Activated naive CD4-positive, alpha-beta T cell treated with Interleukin-2 at 50 U/mL for 16 hours (primary cell): Measurements from ENCODE around the gene MCTS1.
"Not testable (repeated sequence)": the region's sequence is repeated elsewhere in the genome, so short reads cannot be mapped to it uniquely, and the experiment has no call there.

Source experiments
- DNase-seq: peaks from one replicate; pipeline ENCODE4 v3.0.0-alpha.2; 2020

Gene MCTS1, protein sequence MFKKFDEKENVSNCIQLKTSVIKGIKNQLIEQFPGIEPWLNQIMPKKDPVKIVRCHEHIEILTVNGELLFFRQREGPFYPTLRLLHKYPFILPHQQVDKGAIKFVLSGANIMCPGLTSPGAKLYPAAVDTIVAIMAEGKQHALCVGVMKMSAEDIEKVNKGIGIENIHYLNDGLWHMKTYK

DNA sequence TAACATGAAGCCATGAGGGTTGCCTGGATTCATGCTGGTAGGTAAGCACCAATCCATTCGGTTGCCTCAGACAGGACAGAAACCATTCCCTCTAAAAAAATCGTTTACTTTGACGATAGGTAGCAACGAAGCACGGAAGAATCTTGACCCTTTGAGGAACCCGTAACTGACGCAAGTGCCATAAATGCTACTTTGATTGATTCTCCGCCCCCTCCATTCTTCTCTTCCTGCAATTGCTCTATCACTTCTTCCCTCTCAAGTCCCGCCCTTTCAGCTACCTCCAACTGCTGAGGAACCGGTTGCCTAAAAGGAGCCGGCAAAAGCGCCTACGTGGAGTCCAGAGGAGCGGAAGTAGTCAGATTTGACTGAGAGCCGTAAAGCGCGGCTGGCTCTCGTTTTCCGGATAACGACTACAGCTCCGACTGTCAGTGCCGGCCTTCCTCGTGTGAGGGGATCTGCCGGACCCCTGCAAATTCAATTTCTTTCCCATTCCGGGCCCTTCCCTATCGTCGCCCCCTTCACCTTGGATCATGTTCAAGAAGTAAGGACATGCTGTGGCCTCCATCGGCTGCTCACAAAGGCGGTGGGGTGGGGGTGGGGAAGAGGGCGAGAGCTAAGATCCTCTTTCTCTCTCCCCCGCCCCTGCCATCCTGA, at the start of gene MCTS1:
Gene MCTS1, plus strand, starts transcription at position 395 of the 654 bp plus-strand sequence. Its CDS starts 136 bp downstream, at position 531.
- peak; percentile 79 for DNase-seq

DNA sequence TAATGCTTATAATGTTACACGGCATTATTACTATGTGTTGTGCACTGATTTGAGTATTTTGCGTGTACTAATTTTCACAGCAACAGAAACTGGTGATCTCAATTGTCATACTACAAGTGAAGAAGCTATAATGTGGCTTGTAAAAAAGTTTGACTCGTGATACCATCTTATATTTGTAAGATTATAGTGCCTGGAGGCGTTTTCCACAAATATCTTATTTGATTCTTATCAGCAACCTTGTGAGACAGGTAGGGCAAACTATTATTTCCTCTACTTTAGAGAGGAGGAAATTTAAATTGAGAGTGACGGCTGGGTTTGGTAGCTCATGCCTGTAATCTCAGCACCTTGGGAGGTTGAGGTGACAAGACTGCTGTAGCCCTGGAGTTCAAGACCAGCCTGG, 47.6 kb upstream of the MCTS1 start:
- DNase-seq: no peak

DNA sequence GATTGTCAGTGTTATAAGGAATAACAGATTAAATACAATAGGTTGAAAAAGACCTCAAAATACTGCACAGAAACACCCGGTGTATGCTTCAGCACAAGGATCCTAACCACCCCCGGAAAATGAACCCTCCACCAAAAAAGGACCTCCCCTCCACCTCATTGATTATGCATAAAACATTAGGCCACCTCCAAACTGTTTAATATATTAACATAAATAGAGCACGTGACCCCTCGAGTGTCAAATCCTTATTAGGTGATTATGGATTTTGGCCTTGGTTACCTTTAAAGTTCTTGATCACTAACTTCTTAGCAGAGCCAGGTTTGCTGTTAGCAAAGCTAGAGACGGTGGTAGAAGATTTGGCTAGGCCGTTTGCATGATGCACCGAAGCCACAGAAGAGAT, 44.1 kb upstream of the MCTS1 start:
- DNase-seq: no peak

DNA sequence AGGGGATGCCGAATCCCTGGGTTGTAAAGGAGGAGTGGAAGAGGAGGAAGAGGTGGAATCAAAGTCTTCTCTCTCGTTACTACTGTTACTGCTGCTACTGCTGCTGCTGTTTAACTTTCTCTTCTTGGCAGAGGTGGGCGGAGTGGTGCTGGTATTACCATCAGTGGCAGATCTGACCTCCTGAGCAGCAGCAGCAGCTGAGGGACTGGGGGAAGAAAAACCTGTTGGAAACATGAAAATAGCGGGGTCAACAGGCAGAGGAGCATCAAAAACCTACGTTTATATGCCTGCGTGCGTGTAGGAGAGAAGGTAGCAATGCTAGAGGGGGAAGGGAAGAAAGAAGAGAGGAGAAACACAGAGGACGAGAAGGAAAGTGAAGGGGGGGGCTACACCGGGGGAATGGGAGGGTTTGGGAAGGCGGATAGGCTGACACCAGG, 43.5 kb upstream of the MCTS1 start:
- peak; percentile 48 for DNase-seq

DNA sequence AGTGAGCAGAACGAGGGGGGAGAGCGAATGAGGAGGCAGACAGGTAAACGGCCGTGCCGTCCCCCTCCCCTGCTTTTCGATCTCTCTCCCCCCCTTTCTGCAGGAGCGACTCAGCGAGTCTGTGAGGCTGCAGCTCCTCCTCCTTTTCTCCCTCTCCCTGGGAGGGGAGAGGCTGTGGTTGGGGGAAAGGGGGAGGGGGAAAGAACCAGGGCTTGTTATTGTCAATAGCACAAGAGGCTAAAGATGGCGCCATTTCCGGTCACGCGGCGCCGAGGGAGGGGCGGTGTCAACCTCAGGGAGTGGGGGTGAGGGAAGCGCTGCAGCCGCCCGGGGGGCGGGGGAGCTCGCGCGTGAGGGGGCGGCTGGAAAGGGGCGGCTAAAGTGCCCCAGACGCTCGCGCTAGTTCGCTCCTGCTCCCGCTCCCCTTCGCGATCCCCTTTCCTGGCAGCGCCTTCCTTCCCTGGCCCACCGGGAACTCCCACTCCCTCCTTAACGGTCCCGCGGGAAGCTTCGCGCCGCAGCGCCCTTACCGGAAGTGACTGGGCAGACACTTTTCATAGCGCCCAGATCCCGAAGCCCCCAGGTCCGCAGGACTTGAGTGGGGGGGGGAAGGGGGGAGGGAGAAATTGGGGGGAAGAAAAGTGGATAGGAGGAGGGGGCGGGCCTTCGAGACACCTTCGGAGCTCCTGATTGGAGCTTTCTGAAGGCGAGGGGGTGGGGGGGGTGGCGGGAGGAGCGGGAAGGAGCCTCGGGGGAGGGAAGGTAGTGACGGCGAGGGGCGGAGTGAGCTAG, 42.9 kb upstream of the MCTS1 start, which contains the start of gene CUL4B:
Gene CUL4B, minus strand, starts transcription at position 121 of the 792 bp plus-strand sequence. CDS start 324 bp downstream, outside the sequence.
- DNase-seq: peak; percentile 92

DNA sequence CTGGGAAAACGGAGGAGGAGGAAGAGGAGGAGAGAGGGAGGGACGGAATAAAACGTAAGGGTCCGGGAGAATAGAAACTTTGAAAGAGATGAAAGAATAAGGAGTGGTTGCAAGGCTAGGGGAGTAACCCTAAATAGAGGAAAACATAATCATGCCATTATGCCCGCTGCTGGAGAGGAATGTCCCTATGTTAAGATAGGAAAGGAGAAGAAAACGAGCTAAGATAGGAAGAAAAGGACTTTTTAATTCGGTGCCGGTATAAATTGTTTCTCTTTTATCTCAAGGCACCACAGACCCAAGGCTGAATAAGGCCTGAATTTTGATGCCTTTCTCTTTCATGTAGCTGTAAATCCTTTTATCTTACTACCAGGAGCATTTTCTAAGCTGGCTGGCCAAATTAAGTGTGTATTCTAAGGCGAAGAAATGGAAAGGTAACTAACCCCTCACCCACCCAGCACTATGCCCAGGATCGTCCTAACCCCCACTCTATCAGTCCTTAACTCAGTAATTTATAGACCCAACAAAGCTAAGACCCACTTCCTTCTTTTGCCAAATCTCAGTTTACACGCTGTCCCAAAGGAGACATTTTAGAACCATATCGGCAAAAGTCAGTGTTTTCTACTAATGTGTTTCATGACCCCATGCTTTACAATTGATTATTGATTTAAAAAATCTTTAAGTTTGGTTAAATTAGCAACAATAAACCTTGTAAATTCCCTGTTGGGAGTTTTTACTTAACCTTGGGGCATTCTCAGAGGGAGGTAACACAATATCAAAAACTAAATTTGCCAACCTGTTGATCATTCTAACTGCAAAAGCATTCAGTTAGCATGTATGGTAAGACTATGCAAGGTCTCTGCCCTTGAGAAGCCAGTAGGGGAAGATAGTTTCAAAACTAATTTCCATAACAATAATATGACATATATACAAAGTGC, 42.0 kb upstream of the MCTS1 start:
- no peak for DNase-seq

DNA sequence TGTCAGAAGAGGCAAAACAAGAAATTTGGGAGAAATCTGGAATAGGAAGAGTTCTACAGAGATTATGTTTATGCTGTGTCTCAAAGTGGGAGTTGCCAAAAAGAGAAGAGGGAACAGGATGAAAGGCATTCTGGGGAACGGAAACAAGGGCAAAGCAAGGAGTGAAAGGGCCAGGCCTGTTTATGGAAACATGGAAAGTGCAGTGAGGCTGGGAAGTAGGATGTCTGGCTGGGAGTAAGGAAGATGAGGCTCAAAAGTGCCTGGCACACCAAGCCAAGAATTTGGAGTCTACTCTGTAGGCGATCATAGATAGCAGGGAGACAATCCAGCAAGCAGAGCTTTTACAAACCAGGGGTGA, 41.4 kb upstream of the MCTS1 start:
- DNase-seq: no peak

DNA sequence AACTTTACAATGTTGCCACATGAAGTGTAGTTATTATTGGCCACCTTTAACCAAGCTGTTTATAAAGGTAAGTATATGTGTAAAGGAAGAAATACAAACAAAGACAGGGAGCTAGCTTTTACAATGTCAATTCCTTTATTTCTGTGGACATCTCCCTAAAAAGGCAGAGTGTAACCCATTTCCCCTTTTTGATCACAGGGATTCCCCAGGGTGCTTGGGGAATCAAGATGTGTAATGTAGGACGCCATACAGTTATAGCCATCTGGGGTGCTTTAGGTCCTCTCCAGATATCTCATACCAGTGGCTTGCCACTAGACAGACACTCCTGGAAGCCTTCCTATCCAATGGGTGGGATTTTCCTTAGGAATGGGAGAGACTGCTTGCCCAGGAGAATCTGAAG, 39.0 kb upstream of the MCTS1 start:
- DNase-seq: no peak

DNA sequence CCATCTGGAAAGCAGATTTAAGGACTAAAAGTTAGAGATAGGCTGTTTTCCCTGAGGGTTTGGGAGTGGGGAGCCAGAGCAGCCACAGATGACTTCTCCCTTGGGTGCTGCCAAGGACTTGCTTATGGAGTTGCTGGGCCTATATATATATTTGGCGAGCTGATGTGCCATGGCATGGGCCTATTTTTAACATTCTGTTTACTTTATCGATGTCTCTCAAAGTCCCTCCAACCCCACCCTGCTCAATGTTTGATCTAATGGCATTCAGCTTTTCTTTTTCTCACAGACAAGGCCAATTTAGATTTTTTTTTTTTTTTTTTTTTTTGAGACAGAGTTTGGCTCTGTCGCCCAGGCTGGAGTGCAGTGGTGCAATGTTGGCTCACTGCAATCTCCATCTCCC, 37.1 kb upstream of the MCTS1 start:
- DNase-seq: no peak

DNA sequence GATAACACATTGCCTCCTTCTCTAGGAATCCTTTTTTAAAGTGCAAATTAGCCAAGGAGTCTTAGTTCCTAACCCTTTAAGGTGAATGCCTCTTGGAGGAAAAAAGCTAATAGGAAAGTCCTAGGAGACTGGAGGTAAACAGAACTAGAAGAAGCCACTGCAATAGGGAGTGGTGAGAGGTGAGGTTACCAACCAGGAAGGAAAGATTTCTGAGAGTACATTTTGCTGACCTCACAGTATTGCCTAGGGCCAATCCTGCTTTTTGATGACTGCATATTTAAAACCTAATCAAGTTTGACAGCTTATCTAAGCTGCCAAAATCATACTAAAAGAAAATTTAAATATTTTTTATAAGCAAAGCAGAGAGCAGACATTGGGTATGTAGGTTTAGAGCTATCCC, 35.9 kb upstream of the MCTS1 start:
- no peak for DNase-seq

DNA sequence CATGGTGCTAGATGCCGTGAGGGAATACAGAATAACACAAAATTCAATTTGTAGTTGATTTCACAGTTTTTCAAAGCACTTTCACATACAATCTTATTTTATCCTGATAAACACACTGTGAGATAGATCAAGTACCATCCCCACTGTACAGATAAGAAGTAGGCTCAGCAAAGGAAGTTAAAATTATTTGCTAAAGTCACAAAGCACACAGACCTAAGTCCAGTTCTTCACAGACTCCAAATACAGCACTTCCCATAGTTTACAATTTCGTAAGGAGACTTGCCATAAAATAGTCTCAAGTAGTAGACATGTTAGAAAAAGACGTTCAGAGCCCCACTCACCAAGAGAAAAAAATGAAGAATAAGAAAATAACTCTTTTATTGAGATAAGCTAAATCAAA, 35.3 kb upstream of the MCTS1 start:
- DNase-seq: no peak

DNA sequence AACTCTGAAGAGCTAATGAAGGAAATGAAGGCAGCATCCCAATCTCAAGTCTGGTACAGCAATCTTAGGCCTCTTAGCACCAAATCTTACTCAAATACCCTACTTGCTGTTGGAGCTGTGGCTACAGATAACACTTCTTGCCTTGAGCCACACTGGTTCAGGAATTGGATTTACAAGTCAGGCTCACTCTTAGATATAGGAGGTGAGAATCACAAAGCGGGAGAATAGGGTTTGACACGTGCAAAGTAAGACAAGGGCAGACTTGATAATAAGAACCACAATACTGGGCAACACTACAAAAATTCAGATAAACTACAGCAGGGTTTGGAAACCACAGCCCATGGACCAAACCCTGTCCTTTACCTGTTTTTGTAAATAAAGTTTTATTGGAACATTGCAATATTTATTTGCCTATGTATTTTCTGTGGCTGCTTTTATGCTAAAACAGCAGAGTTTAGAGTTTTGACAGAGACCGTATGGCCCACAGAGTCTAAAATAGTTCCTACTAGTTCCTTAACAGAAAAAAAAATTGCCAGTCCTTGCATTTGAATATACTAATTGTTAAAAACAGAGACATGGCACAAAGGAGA, 33.8 kb upstream of the MCTS1 start:
- no peak for DNase-seq

DNA sequence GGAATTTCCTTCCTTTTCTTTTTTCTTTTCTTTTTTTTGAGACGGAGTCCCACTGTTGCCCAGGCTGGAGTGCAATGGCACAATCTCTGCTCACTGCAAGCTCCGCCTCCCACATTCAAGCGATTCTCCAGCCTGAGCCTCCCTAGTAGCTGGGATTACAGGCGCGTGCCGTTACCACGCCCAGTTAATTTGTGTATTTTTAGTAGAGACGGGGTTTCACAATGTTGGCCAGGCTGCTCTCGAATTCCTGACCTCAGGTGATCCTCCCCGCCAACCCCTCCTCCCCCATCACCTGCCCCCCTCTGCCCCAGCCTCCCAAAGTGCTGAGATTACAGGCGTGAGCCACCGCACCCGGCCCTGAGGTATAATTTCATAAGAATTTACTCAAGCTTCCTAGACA, 30.1 kb upstream of the MCTS1 start:
- DNase-seq: not testable (repeated sequence)

DNA sequence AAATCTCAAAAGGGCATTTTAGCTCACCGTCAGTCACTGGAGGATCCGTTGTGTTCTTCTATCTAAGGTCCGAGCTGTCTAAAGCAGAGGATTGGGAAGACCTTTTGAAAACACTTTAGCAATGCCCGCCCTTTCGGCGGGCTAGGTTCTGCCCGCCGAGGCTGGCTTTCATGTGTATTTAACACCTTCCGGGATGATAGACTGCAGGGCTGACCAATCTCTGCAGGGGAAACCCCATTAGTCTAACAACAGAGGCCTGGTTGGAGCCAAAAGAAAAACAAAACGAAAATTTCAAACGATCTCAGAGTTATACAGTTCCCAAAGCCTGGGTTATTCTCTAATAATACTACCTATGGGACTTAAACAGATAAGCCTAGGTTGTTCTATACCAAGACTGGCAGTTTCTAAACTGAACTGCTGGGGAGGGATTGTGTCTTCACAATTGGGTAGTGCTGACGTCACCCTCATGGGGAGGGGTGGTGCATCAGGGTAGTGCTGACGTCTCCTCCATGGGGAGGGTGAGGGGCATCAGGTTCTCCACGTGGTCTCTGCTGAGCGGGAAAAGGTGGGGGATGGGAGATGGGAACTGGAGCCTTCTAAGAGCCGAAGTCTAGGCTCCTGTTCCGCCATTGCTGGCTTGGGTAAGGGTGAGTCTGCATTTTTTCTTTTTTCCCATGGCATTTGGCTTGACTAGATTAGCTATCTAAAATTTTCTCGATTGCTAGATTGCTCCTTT, 28.4 kb upstream of the MCTS1 start:
- DNase-seq: no peak

DNA sequence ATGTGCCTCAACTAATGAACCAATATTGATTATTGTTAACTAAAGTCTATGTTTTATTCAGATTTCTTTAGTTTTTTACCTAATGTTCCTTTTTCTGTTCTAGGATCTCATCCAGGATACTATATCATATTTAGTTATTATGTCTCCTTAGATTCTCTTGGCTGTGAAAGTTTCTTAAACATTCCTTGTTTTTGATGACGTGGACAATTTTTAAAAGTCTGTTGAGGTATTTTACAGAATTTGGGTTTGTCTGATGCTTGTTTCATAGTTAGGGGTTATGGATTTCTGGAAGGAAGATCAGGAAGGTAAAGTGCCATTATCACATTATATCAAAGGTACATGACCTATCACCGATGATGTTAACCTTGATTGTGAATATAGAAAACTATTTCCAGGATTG, 18.2 kb upstream of the MCTS1 start:
- no peak for DNase-seq

DNA sequence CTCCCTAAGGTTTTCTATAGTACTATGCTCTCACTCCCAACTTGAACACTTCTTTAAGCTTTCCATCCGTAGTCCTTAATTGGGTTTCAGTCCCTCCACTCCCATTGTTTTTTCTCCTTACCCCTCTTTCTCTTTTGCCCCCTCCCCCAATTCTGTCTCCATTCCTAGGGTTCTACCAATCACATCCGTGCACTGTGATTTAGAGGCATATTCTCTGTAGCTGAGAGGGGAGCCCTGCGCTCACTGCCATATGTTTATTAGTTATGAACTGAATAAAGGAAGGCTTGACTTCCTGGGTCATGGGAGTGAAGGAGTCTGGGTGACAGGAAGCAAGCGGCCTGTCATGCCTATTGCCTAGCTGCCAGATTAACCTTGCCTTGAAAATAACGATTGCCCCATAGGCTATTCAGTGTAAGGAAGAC, 471 bp downstream of the MCTS1 start:
- DNase-seq: peak; percentile 28

DNA sequence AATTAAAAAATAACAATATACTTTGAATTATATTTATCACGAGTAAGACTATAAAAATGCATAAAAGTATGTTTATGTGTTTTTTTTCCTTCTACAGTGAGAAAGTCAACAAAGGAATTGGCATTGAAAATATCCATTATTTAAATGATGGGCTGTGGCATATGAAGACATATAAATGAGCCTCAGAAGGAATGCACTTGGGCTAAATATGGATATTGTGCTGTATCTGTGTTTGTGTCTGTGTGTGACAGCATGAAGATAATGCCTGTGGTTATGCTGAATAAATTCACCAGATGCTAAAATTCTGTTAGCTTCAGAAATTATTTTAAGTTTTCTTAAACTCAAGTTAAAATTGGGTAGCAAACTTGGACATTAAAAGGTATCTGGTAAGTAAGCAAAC, 8.2 kb downstream of the MCTS1 start:
- DNase-seq: no peak

DNA sequence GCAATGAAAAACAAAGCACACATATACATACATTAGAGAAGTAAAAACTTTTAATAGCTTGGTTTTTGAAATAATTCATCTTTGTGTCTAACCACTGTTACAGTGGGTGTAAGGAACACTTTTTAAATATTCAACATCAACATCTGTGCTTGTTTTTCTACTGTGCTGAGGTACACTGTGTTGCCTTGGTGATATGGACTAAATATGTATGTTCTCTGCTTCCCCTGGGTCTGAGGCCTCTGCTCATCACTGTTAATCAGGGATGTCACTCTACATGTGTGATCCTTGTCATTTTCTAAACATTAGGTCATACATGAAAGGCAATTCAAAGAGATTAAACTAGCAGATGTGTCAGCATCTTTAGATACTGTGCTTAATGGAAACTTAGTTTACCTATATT, 10.9 kb downstream of the MCTS1 start:
- no peak for DNase-seq

DNA sequence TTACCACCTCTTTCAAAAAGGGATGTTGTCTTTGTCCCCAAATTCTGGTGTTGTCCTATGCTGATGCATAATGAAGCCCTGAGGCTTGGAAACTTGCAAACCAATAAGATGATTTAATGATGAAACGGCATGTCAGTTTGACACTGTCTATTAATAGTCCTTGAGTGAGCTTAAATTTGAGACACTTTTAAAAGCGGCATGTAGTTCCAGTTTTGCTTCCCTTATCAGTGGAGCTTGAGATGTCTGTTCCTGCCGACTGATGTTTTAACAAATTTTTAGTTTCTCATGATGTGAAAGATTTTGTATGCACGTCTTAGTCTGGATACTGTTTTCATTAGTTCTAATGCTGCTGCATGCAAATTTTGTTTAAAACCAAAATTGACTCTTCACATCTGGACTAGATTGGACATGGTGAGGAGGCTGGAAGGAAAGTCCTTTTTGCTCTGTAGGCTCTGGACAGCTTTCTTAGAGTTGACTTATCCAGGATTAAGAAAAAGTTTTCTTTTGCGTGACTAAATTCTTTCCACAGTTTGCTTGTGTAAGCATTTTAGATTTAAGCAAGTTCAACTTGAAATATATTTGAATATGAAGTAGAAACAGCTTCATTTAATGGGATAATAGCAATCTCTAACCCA, 14.2 kb downstream of the MCTS1 start:
- DNase-seq: no peak

DNA sequence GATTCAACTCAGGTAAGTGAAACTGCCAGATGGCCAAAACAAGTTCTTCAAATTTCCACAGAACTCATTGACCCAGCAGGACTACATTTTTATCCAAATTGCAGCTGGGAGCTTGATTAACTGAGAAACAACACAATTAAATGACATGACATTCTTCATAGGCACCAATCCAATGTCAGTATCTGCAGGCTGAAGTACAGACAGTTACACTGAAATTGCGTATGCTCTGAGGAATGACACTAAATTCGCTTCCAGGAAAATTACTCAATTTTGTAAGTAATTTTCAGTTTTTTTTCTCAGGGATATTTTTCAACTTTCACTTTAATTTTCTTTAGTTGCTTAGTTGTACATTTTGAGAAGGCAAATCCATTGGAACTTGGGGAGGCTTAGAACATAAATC, 21.5 kb downstream of the MCTS1 start:
- DNase-seq: no peak
